T47D (cell line): ENCODE data around the gene CINP.
"Not testable (repeated sequence)": the region's sequence is repeated elsewhere in the genome, so short reads cannot be mapped to it uniquely, and the experiment has no call there.

Experiments
- DNase-seq, 2 experiments: peaks; one replicate each; pipeline versions ENCODE4 v3.0.0 to v3.0.0-alpha.2; 2011 to 2012; ENCODE audit warnings: low read depth in 1 of 2, low spot score in 1 of 2
- JUND ChIP-seq: IDR thresholded peaks from 2 replicates; pipeline ENCODE4 v1.6.1; 2012; ENCODE audit warnings: low read depth
- in situ Hi-C: cut with HindIII; loops from 2 replicates; pipeline ENCODE4 v1.10.0; 2016; ENCODE audit warnings: low sequenced_read_pairs, low pct_unique_long_range_greater_than_20kb

The CINP gene

GRCh38 chr14:102314242-102315011 lies 48.3 kb downstream of the CINP start:
- peak; percentile 87 to 90 for DNase-seq
- in situ Hi-C loops = no loop called here

GRCh38 chr14:102304611-102305506 lies 57.8 kb downstream of the CINP start, which contains the start of gene MOK:
TSS of gene MOK (minus strand) at chr14:102305164. CDS start at chr14:102304968, 196 bp downstream.
- TF ChIP-seq JUND = no peak
- DNase-seq = peak; percentile 98
- in situ Hi-C loops = no loop called here

More at GRCh38 chr14:102314242-102315011, 48.3 kb downstream of the CINP start:
- no peak for TF ChIP-seq JUND

- in situ Hi-C loops = no loop called here
- TF ChIP-seq JUND = no peak
- DNase-seq = no peak
These were observed 59.0 kb downstream of the CINP start for GRCh38 chr14:102303664-102304063.

- in situ Hi-C loops, DNase-seq: not testable (repeated sequence)
These were observed 64.2 kb downstream of the CINP start for GRCh38 chr14:102298303-102299070.
